Endodermal cell (in vitro differentiated cells): ENCODE measurements around the gene KRTAP2-1. TPM values are rescaled to one million over a fixed set of nuclear protein-coding genes. Genes with fewer than 3 reads are reported as not detected.

Source experiments
- DNase-seq: peaks from one replicate; pipeline ENCODE4 v3.0.0-alpha.2; 2017
- H3K27ac ChIP-seq: 2 replicates; pipeline ENCODE4 v1.5.1; 2013; ENCODE audit warnings: mild to moderate bottlenecking, low read depth, low read length, moderate library complexity
- H3K27me3 ChIP-seq: 2 replicates; pipeline ENCODE4 v1.6.1; 2013; ENCODE audit warnings: mild to moderate bottlenecking, low read length, moderate library complexity; ENCODE audit not compliant: insufficient read depth, control insufficient read depth, poor library complexity, severe bottlenecking
- H3K36me3 ChIP-seq: 2 replicates; pipeline ENCODE4 v1.7.0; 2013; ENCODE audit warnings: mild to moderate bottlenecking, low read length, moderate library complexity; ENCODE audit not compliant: control insufficient read depth, insufficient read depth
- H3K4me1 ChIP-seq: one replicate; pipeline ENCODE4 v1.7.0; 2013; ENCODE audit warnings: low read length; ENCODE audit not compliant: control insufficient read depth, insufficient read depth
- H3K4me3 ChIP-seq: 2 replicates; pipeline ENCODE4 v1.5.1; 2013; ENCODE audit warnings: mild to moderate bottlenecking, low read length, moderate library complexity
- H3K9ac ChIP-seq: 2 replicates; pipeline ENCODE4 v1.6.1; 2013; ENCODE audit warnings: mild to moderate bottlenecking, low read length, moderate library complexity; ENCODE audit not compliant: poor library complexity, severe bottlenecking; ENCODE audit errors: extremely low read depth
- H3K9me3 ChIP-seq: 2 replicates; pipeline ENCODE4 v1.6.1; 2013; ENCODE audit warnings: mild to moderate bottlenecking, low read length, moderate library complexity; ENCODE audit not compliant: control insufficient read depth
- H3K27ac Mint-ChIP-seq: 2 replicates; pipeline ENCODE4 v1.8.0; 2020; ENCODE audit warnings: mixed read lengths
- H3K27me3 Mint-ChIP-seq: 2 replicates; pipeline ENCODE4 v1.8.0; 2021; ENCODE audit warnings: mild to moderate bottlenecking, mixed read lengths; ENCODE audit not compliant: insufficient read depth
- H3K36me3 Mint-ChIP-seq: 2 replicates; pipeline ENCODE4 v1.8.0; 2020; ENCODE audit warnings: low read depth, mixed read lengths
- H3K4me1 Mint-ChIP-seq: 2 replicates; pipeline ENCODE4 v1.8.0; 2020; ENCODE audit warnings: mixed read lengths
- H3K4me3 Mint-ChIP-seq: 2 replicates; pipeline ENCODE4 v1.8.0; 2020; ENCODE audit warnings: mild to moderate bottlenecking, moderate library complexity, mixed read lengths
- H3K9me3 Mint-ChIP-seq: 2 replicates; pipeline ENCODE4 v1.8.0; 2020; ENCODE audit warnings: mild to moderate bottlenecking, mixed read lengths
- CTCF ChIP-seq: fragments of 200-600 bp; sonication (generic); conservative IDR thresholded peaks from 2 replicates; pipeline ENCODE4 v1.5.0; 2021; ENCODE audit warnings: antibody characterized with exemption, mild to moderate bottlenecking
- WGBS, 2 experiments: methylation state at CpG; one replicate each; pipeline versions ENCODE4 v1.1.5 to v1.1.7; 2013; ENCODE audit warnings: missing lambda C conversion rate in 2 of 2, mixed read lengths in 1 of 2; ENCODE audit not compliant: insufficient coverage in 1 of 2, insufficient read length in 1 of 2; 5-methylcytosine and 5-hydroxymethylcytosine counted together
- total RNA-seq, 2 donors: library from RNA; stranded (reverse); fragmentation: NEBNext Ultra II Directional in 1 of 2; extraction: Animal tissue kit (Norgen Biotek cat#: 25700) in 1 of 2; gene quantifications; 2 replicates in 1 of 2; 3 replicates in 1 of 2; pipeline ENCODE4 v1.2.1, GENCODE V29; 2021

The KRTAP2-1 gene
- total RNA-seq, 2 donors from 2014 or later: not detected

- H3K27ac Mint-ChIP-seq: no peak overlapping the region
- Histone ChIP-seq H3K4me1 (no peaks in the 10 kb centered on the region), H3K27ac (no peak overlapping the region), H3K27me3 (no peaks in the 10 kb centered on the region), H3K36me3 (no peaks in the 10 kb centered on the region), H3K9ac (no peak overlapping the region), H3K4me3 (no peak overlapping the region), H3K9me3 (no peaks in the 10 kb centered on the region)
- peaks cover 2% of the 10 kb centered on the region for H3K27me3 Mint-ChIP-seq
- no peaks in the 10 kb centered on the region for H3K4me1 Mint-ChIP-seq
- no peak for DNase-seq
- 78 to 87% methylated on average over 2 to 4 of the region's 4 CpGs for WGBS, 2 experiments
- H3K9me3 Mint-ChIP-seq: peaks cover 2% of the 10 kb centered on the region
- no peak overlapping the region for H3K4me3 Mint-ChIP-seq
- H3K36me3 Mint-ChIP-seq: no peaks in the 10 kb centered on the region
- no peak for TF ChIP-seq CTCF
Observed at GRCh38 chr17:41082626-41083025, 35.5 kb upstream of the KRTAP2-1 start.

GRCh38 chr17:41076788-41077187 lies 29.7 kb upstream of the KRTAP2-1 start:
- TF ChIP-seq CTCF: no peak
- Mint-ChIP-seq H3K27ac (no peak overlapping the region), H3K4me1 (no peaks in the 10 kb centered on the region), H3K4me3 (no peak overlapping the region), H3K9me3 (no peaks in the 10 kb centered on the region), H3K36me3 (no peaks in the 10 kb centered on the region), H3K27me3 (peaks cover 5% of the 10 kb centered on the region)
- DNase-seq: no peak
- H3K27me3 ChIP-seq: no peaks in the 10 kb centered on the region
- H3K4me1 ChIP-seq: no peaks in the 10 kb centered on the region
- H3K36me3 ChIP-seq: no peaks in the 10 kb centered on the region
- H3K4me3 ChIP-seq: no peak overlapping the region
- H3K9ac ChIP-seq: no peak overlapping the region
- no peaks in the 10 kb centered on the region for H3K9me3 ChIP-seq
- H3K27ac ChIP-seq: no peak overlapping the region

- Histone ChIP-seq H3K4me3 (no peak overlapping the region), H3K9ac (no peak overlapping the region), H3K27me3 (no peaks in the 10 kb centered on the region), H3K36me3 (no peaks in the 10 kb centered on the region), H3K9me3 (no peaks in the 10 kb centered on the region), H3K27ac (no peak overlapping the region), H3K4me1 (no peaks in the 10 kb centered on the region)
- 89 to 95% methylated on average over 2 of the region's 2 CpGs for WGBS, 2 experiments
- H3K36me3 Mint-ChIP-seq: no peaks in the 10 kb centered on the region
- H3K27me3 Mint-ChIP-seq: peaks cover 5% of the 10 kb centered on the region
- H3K27ac Mint-ChIP-seq: no peak overlapping the region
- no peaks in the 10 kb centered on the region for H3K9me3 Mint-ChIP-seq
- DNase-seq: no peak
- H3K4me1 Mint-ChIP-seq: no peaks in the 10 kb centered on the region
- no peak for TF ChIP-seq CTCF
- H3K4me3 Mint-ChIP-seq: no peak overlapping the region
Observed at GRCh38 chr17:41073676-41074075, 26.6 kb upstream of the KRTAP2-1 start.
